ENCODE data around the gene ZNF423. TPM values are rescaled to one million over a fixed set of nuclear protein-coding genes. Genes with fewer than 3 reads are reported as not detected.
A peak's percentile ranks its signal among the peaks of the same experiment; 100 is the strongest.

ZNF423 gene
- polyA plus RNA-seq, 1 donor from 2014 or later = 4.5 TPM

DNA sequence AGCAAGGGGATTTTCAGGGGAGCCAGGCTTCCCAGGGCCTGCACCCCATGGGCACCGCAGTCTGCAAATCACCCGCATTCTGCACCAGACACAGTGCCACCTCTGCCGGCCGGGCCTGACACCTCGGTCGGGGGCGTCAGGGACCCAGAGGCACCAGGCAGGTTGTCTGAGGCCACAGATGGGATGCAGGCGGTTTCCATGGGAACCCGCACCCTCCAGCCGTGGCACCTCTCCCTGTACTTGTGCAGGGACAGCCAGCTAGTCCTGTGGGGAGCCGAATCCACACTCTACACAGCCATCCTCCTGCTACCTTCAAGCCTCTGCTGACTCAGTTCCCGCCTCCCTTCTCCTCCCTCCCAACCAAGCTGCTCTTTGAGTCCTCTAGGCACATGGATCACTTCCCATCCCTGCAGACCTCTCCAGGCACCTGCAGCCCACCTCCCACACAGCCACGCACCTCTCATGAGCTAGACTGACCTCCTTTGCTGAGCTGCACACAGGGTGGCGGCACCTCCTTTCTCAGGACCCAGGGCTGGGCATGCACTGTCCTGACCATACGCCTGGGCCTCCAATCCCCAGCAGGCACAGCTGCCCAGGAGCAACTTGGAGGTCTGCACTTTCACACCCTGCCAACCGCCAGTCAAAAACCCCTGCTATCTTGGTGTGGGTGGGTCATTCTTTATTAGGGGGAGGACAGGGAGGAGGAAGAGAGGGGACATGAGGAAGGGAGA is 362.9 kb downstream of the ZNF423 start:
- H3F3A ChIP-seq (ENCODE audit: insufficient read depth, low read length, poor library complexity, severe bottlenecking) = no peaks in the 10 kb centered on the region
- no peaks in the 10 kb centered on the region for H4K20me1 ChIP-seq (ENCODE audit: insufficient read depth)
- H3K36me3 ChIP-seq (ENCODE audit: insufficient read depth, low read length) = no peaks in the 10 kb centered on the region
- H3K4me3 ChIP-seq (ENCODE audit: low read length) = no peak overlapping the region
- H3K9me3 ChIP-seq (ENCODE audit: low read length) = no peaks in the 10 kb centered on the region
- H2AFZ ChIP-seq (ENCODE audit: low read depth, low read length) = no peak overlapping the region
- H3K27me3 ChIP-seq (ENCODE audit: insufficient read depth, low read depth, low read length) = no peaks in the 10 kb centered on the region
- TF ChIP-seq EP300 (conservative IDR thresholded peaks at IDR 0.05; ENCODE audit: poor library complexity, severe bottlenecking) (no peak), RAD21 (conservative IDR thresholded peaks at IDR 0.05) (no peak), EZH2 (IDR thresholded peaks at IDR 0.05; ENCODE audit: borderline replicate concordance, insufficient read depth, low read length, poor library complexity, severe bottlenecking) (no peak), POLR2AphosphoS5 (IDR thresholded peaks at IDR 0.05) (no peak), SMC3 (conservative IDR thresholded peaks at IDR 0.05; ENCODE audit: poor library complexity) (no peak), TAF1 (IDR thresholded peaks at IDR 0.05; ENCODE audit: low read depth) (no peak), MXI1 (conservative IDR thresholded peaks at IDR 0.05; ENCODE audit: poor library complexity, severe bottlenecking) (no peak)
- TF ChIP-seq, protein P1, sequence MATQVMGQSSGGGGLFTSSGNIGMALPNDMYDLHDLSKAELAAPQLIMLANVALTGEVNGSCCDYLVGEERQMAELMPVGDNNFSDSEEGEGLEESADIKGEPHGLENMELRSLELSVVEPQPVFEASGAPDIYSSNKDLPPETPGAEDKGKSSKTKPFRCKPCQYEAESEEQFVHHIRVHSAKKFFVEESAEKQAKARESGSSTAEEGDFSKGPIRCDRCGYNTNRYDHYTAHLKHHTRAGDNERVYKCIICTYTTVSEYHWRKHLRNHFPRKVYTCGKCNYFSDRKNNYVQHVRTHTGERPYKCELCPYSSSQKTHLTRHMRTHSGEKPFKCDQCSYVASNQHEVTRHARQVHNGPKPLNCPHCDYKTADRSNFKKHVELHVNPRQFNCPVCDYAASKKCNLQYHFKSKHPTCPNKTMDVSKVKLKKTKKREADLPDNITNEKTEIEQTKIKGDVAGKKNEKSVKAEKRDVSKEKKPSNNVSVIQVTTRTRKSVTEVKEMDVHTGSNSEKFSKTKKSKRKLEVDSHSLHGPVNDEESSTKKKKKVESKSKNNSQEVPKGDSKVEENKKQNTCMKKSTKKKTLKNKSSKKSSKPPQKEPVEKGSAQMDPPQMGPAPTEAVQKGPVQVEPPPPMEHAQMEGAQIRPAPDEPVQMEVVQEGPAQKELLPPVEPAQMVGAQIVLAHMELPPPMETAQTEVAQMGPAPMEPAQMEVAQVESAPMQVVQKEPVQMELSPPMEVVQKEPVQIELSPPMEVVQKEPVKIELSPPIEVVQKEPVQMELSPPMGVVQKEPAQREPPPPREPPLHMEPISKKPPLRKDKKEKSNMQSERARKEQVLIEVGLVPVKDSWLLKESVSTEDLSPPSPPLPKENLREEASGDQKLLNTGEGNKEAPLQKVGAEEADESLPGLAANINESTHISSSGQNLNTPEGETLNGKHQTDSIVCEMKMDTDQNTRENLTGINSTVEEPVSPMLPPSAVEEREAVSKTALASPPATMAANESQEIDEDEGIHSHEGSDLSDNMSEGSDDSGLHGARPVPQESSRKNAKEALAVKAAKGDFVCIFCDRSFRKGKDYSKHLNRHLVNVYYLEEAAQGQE (IDR thresholded peaks at IDR 0.05; ENCODE audit: borderline replicate concordance) = no peak
- TF ChIP-seq, protein P2, sequence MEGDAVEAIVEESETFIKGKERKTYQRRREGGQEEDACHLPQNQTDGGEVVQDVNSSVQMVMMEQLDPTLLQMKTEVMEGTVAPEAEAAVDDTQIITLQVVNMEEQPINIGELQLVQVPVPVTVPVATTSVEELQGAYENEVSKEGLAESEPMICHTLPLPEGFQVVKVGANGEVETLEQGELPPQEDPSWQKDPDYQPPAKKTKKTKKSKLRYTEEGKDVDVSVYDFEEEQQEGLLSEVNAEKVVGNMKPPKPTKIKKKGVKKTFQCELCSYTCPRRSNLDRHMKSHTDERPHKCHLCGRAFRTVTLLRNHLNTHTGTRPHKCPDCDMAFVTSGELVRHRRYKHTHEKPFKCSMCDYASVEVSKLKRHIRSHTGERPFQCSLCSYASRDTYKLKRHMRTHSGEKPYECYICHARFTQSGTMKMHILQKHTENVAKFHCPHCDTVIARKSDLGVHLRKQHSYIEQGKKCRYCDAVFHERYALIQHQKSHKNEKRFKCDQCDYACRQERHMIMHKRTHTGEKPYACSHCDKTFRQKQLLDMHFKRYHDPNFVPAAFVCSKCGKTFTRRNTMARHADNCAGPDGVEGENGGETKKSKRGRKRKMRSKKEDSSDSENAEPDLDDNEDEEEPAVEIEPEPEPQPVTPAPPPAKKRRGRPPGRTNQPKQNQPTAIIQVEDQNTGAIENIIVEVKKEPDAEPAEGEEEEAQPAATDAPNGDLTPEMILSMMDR (IDR thresholded peaks at IDR 0.05; ENCODE audit: poor library complexity, severe bottlenecking) = no peak
- no peaks in the 10 kb centered on the region for H3K9me2 ChIP-seq (ENCODE audit: insufficient read depth, low read length)
- H3K9ac ChIP-seq (ENCODE audit: low read length) = no peak overlapping the region
- H3K79me2 ChIP-seq (replicated peaks; ENCODE audit: insufficient read depth, low read length) = no peaks in the 10 kb centered on the region
- H3K27ac ChIP-seq (ENCODE audit: low read length) = no peak overlapping the region
- no peak overlapping the region for H3K4me2 ChIP-seq (ENCODE audit: low read length)

DNA sequence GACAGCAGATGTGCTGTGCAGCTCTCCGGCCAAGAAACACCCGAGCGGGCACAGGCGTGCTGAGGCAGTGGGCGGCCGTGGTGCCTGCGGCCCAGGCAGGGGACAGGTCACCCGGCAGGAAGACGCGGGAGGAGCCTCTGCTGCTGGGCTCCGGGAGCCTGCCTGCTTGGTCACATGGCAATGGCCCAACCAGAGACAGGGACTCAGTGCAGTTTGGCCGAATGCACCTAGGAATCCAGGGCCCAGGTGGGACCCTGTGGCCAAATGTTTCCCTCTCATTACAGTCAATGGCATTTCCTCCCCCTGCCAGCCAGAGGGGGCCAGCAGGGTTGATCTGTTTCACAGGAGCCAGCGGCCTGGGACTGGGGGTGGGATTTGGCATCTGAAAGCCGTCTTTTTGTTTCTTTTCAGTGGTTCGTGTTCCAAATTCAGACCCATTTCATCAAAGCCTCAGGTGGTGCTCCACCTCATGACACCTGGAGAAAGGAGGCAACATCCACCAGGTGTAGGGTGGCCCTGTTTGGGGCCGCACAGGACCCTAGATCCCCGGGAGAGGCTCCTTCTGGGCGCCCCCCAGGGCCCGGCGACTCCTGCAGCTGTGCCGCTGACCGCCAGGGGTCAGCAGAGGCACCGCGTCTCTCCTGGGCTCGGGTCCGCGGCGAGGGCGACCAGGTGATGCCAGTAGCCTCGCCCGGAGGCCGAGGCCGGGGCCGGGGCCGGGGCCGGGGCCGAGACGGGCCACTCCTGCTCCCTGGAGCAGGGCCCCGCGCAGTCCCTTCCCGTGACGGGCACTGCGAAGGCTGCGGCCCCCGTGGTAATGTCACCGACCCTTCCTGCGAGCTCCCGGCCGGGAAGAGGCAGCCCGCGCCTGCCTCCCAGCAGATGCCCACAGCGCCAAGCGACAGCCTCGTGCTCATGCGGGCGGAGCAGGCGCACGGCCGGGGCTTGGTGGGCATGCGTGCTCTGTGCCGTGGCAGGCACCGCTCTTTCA is 363.8 kb downstream of the ZNF423 start:
- TF ChIP-seq, protein P2 (IDR thresholded peaks at IDR 0.05; ENCODE audit: poor library complexity, severe bottlenecking) = peak; percentile 69
- TF ChIP-seq POLR2AphosphoS5 (IDR thresholded peaks at IDR 0.05) (no peak), RAD21 (conservative IDR thresholded peaks at IDR 0.05) (peak; percentile 62), SMC3 (conservative IDR thresholded peaks at IDR 0.05; ENCODE audit: poor library complexity) (peak; percentile 74)
- Histone ChIP-seq H3K4me2 (ENCODE audit: low read length) (no peak overlapping the region), H3K9me3 (ENCODE audit: low read length) (no peaks in the 10 kb centered on the region), H3K36me3 (ENCODE audit: insufficient read depth, low read length) (no peaks in the 10 kb centered on the region), H3K79me2 (replicated peaks; ENCODE audit: insufficient read depth, low read length) (no peaks in the 10 kb centered on the region), H3K27me3 (ENCODE audit: insufficient read depth, low read depth, low read length) (no peaks in the 10 kb centered on the region), H3K9me2 (ENCODE audit: insufficient read depth, low read length) (no peaks in the 10 kb centered on the region), H3K9ac (ENCODE audit: low read length) (no peak overlapping the region), H3K4me3 (ENCODE audit: low read length) (no peak overlapping the region), H2AFZ (ENCODE audit: low read depth, low read length) (no peak overlapping the region), H3F3A (ENCODE audit: insufficient read depth, low read length, poor library complexity, severe bottlenecking) (no peaks in the 10 kb centered on the region), H4K20me1 (ENCODE audit: insufficient read depth) (no peaks in the 10 kb centered on the region), H3K27ac (ENCODE audit: low read length) (no peak overlapping the region)
